Forelimb muscle (tissue), 1 donor: ENCODE results near the gene GPC5. TPM values are rescaled to one million over a fixed set of nuclear protein-coding genes. Genes with fewer than 3 reads are reported as not detected.

Experiments used
- DNase-seq: peaks from one replicate; pipeline ENCODE4 v3.0.0-alpha.2; 2013; ENCODE audit warnings: low read depth
- polyA plus RNA-seq: library from polyadenylated mRNA; unstranded; fragments of 120-200 nt; gene quantifications from one replicate; pipeline ENCODE4 v1.2.1, GENCODE V29; 2013; ENCODE audit not compliant: insufficient read length

The GPC5 gene
- polyA plus RNA-seq, 1 donor = 0.57 TPM

- DNase-seq = no peak
These were observed 956.2 kb downstream of the GPC5 start for GRCh38 chr13:92354583-92354982.

GRCh38 chr13:92355213-92355612 lies 956.8 kb downstream of the GPC5 start:
- no peak for DNase-seq

DNA sequence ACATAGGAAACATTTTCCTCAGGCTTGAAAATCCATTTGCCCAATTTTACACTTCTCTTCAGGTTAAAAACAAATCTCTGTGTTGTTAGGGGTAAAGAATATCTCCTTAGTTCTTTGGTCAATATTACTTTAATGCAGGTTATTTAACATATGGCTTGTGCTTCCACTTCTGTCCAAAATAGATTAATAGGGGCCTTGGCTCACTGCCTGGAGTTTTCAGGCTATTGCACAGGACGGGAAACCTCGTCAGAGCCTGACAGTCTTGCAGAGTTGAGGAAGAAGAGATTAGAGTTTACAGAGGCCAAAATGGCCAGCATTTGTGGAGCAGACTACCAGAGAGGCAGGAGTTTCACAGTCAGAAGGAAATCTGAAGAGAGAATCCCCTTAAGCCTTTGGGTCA lies 964.3 kb downstream of the GPC5 start:
- DNase-seq = no peak

DNA sequence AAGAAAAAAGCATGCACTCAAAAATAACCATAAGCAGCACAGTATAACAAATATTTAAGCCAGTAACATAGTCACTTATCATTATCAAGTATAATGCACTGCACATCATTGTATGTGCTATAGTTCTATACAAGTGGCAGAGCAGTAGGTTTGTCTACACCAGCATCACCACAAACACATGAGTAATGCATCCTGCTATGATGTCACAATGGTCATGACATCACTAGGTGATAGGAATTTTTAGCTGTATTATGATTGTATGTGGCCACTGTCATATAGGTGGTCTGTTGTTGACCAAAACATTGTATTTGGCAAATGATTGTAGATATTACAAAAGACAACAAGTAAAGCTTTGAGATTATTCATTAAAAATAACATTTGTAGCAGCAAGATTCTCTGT lies 967.5 kb downstream of the GPC5 start:
- no peak for DNase-seq

GRCh38 chr13:92377396-92377795 lies 979.0 kb downstream of the GPC5 start:
- no peak for DNase-seq

DNA sequence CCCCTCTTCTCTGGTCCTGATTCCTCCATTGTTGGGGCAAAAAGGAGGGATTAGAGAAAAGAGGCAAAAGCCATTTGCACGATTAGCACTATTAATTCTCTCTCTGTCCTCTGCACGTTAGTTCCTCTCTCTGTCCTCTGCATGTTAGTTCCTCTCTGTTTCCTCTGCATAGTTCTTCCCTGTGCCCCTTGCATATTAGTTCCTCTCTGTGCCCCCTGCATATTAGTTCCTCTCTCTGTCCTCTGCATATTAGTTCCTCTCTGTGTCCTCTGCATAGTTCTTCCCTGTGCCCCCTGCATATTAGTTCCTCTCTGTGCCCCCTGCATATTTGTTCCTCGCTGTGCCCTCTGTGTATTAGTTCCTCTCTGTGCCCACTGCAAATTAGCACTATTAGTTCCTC lies 981.0 kb downstream of the GPC5 start:
- DNase-seq = no peak

DNA sequence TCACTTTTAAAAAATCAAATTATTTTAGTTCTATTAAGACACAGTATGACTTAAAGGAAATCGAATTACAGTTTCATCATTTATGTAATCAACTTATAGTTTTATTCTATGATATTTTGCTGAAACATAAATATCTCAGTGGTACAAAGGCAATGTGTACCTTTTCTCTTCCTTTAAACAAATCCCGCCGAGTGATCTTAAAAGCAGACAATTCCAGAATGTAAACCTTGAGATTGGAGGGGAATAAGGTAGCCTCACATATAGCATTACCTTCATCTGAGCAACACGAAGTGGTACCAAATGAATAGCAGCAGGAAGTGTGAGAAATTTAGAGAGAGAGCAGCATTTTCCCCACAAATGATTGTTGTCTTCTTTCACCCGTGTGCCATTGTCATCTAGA lies 986.0 kb downstream of the GPC5 start:
- DNase-seq = no peak

- DNase-seq = no peak
These were observed 988.8 kb downstream of the GPC5 start for GRCh38 chr13:92387245-92387644.

DNA sequence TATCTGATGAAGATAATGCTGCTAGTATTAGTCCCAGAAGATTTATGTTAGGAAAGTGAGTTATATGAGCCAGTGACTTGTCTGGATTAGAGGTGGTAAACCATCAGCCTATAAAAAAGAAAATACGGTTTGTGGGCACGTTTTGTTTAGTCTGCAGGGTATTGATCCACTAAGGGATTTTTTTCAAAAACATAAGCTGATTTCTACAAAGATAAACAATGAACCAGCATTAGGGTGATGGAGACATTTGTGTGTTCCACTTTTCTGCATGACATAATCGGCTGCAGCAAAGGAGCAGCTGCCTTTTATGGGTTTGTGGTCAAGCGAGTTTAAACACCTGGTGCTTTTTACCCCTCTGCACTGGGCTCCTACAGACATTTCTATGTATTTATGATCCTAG lies 991.8 kb downstream of the GPC5 start:
- DNase-seq = no peak

GRCh38 chr13:92403606-92404005 lies 1005.2 kb downstream of the GPC5 start:
- DNase-seq = no peak

DNA sequence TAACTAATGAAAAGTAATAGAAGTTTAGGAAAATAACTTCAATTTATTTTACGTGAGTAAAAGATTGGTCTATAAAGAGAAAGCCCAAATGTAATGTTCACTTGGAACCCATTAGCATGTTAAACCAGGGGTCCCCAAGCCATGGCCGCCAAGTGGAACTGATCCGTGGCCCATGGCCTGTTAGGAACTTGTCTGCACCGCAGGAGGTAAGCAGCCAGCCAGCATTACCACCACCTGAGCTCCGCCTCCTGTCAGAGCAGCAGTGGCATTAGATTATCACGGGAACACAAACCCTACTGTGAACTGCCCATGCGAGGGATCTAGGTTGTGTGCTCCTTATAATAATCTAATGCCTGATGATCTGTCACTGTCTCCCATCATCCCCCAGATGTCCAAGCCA lies 1009.4 kb downstream of the GPC5 start:
- no peak for DNase-seq

GRCh38 chr13:92412481-92412880 lies 1014.1 kb downstream of the GPC5 start:
- DNase-seq = no peak

GRCh38 chr13:92412996-92413395 lies 1014.6 kb downstream of the GPC5 start:
- no peak for DNase-seq

DNA sequence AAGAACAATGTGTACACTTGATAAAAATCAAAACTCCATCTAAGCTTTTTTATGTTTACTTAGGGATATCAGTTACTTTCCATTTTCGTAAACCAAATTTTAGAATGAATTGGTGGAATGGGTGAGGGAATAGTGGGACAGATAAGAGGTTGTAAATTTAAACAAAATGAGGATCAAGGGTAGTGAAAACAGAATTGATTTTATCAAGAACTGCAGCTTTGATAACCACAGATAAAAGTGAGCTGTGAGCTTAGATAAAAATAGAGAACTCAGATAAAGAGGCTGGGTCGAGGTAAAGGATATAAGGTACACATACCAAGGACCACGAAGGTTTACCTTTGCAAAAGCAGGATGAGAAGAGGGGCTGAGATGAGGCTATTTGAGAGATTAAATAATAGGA lies 1015.0 kb downstream of the GPC5 start:
- DNase-seq = no peak

- DNase-seq = no peak
These were observed 1016.4 kb downstream of the GPC5 start for GRCh38 chr13:92414851-92415250.

- no peak for DNase-seq
These were observed 1017.4 kb downstream of the GPC5 start for GRCh38 chr13:92415781-92416180.

DNA sequence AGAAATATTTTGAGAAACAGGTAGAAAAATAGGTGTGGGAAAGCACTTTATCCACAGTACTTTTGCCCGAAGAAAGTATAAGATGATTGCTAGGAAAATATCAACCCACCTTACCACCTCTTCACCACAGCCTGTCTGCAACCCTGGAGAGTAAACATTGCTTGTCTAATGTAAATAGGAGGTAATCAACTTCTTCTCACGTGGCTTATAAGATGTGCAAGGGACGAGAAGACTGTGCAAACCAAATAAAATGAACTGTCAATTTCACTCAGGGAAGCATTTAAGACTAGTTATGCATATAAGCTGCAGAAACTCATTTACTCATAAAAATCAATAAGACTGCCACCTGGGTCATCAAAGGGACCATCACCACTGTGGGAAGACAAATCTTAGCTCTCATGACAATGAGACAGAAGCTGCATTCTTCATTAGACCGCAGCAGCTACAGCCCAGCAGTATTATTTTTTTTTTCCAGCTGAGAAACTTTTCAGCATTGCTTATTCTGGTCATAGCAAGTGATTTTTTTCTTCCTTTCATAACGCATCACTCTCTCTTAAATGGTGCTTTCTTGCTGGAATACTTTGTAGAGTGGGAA lies 1020.5 kb downstream of the GPC5 start:
- DNase-seq = no peak

DNA sequence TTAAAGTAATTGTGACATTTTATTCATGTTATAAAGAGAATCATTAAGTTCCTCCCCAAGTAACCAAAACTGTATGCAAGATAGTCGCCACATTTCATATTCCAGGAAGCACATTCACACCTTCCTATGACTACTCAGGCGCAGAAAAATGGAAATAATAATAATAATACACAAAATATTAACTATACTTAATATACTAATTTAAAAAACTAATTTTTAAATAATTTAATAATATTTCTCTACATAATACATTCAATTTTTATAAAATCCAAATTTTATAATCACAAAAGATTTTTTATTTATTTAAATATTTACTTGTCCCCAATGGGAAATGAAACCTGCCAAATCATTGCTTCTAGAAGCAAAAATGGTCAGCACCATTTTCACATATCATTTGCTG lies 1030.8 kb downstream of the GPC5 start:
- no peak for DNase-seq

GRCh38 chr13:92433386-92433785 lies 1035.0 kb downstream of the GPC5 start:
- DNase-seq = no peak

GRCh38 chr13:92433963-92434362 lies 1035.5 kb downstream of the GPC5 start:
- DNase-seq = no peak

GRCh38 chr13:92436924-92437323 lies 1038.5 kb downstream of the GPC5 start:
- DNase-seq = no peak

GRCh38 chr13:92444244-92444643 lies 1045.8 kb downstream of the GPC5 start:
- no peak for DNase-seq

DNA sequence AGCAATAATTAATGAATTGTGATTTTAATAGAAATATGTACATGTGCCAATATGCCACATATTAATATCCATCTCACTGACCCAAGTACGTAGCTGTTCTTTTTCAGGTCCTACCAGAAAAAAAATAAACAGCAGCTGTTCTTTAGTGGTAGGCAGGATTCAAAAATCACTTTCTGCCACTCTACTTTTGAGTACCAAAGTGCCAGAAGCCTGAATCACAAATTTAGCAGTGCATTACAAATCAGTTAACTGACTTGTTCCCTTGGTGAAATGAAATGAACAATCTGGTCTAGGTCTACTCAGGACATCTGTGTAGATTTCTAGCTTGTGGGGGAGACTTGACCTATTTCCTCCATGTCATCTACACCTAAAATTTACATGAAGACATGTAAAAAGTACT lies 1052.6 kb downstream of the GPC5 start:
- DNase-seq = no peak

DNA sequence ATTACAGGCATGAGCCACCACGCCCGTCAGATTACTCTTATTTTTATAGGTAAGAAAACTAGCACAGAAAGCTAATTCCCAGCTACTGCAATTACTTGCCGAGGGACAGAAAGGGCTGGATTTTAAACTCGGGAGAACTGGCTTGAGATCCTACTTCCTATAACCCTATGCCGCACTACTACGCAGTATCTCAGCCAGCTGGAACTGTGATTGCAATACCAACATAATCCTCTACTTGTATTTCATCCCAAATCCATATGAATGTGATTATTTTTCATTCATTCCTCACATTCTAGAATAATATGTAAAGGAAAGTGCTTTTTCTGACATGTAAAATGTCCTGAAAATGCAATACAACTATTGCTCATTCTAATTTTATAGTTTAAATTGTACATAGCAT lies 1054.4 kb downstream of the GPC5 start:
- no peak for DNase-seq

GRCh38 chr13:92459306-92459705 lies 1060.9 kb downstream of the GPC5 start:
- no peak for DNase-seq
